GM21528 (cell line): ENCODE measurements around the gene PTX4.

Source experiments
- ATAC-seq: cut with Tn5 transposase; IDR thresholded peaks from one replicate; pipeline ENCODE4 v1.9.1; 2021; ENCODE audit warnings: mild to moderate bottlenecking, moderate library complexity; ENCODE audit not compliant: unreplicated experiment, low FRiP score

Gene PTX4

GRCh38 chr16:1488619-1489018 lies at the start of gene PTX4:
TSS of gene PTX4 (minus strand) at chr16:1488944. CDS start at chr16:1488909, 35 bp downstream.
- ATAC-seq = no peak

- no peak for ATAC-seq
Measured at GRCh38 chr16:1537763-1538289, 49.1 kb upstream of the PTX4 start.

DNA sequence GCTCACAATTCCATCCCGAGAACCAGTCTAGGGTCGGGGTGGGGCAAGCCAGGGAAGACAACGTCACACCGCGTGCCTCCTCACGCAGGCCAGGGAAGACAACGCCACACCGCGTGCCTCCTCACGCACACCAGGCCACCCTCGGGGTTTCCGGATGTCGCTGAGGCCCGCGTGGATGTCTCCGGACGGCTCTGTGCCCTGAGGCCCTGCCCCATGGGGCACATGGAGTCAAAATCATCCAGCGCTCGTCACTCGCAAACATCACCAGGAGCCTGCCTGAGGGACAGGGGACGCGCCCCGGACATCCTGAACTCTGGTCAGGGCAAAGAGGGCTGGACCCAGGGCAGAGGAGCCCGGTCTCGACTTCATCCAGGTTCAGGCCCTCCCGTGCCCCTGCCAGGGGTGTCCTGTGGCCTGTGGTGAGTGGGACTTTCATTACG lies 48.4 kb upstream of the PTX4 start:
- no peak for ATAC-seq

DNA sequence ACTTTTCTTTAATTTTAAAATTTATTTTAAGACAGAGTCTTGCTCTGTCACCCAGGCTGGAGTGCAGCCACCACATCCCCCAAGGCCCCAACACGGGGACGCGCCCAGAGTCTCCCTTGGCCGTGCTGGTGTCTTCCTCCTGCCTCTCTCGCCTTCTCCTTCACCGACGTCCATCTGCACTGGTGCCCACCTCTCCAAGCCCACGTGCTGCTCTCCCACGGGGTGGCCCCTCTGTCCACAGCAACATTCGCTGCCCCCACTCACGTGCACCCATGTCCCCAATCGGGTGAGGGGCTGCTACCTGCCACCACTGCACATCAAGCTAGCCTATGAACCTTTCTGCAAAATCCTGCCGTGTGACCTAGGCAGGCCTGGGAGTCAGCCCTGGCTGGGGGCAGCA lies 47.9 kb upstream of the PTX4 start:
- ATAC-seq = no peak

DNA sequence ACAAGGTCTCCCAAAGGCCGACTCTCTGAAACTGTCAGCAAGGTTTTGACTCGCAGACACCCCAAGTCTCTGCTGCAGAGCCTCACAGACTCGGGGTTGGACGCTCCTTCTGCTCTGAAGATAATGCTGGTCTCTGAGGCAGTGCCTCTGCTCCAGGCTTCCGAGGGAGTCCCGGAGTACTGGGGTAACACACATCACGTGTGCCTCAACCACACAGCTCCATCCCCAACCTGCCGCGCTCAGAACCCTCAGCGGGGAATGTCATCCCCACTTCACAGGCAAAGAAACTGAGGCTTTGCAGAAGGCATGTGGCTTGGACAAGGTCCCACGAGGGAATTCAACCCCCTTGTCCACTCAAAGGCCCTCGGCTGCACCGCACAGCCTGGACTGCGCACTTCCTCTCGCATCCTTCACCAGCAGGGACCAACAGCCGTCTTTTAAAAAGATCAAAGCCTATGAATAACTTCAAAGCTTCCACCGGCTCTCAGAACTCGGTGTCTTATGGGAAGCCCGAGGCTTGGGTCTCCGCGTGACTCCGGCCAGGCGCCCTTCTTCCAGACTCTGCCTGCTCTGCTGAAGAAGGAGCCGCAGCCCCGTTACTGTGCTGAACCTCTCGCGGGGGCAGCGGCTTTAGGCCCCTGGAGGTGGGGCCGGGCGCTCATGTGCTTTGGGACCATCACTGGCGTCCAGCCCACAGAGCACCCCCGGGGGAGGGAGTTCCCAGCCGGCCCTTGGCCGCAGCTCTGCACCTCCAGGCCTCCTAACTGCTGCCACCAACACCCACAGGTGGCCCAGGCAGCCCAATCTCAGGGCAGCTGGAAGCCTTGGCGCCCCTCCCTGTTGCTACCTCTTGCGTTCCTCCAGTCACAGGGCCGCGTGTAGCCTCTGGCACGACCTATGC lies 46.9 kb upstream of the PTX4 start:
- ATAC-seq = no peak

GRCh38 chr16:1534021-1535020 lies 45.6 kb upstream of the PTX4 start:
- no peak for ATAC-seq

- no peak for ATAC-seq
Measured at GRCh38 chr16:1533443-1533951, 44.8 kb upstream of the PTX4 start, which contains the start of gene TMEM204. TSS of gene TMEM204 (plus strand) at chr16:1533666. CDS start at chr16:1534276, 610 bp downstream.

GRCh38 chr16:1532771-1533170 lies 44.0 kb upstream of the PTX4 start:
- ATAC-seq = no peak

GRCh38 chr16:1532081-1532760 lies 43.5 kb upstream of the PTX4 start:
- ATAC-seq = no peak

GRCh38 chr16:1531638-1531910 lies 42.8 kb upstream of the PTX4 start:
- ATAC-seq = no peak

GRCh38 chr16:1530883-1531637 lies 42.3 kb upstream of the PTX4 start:
- ATAC-seq = no peak

- ATAC-seq = no peak
Measured at GRCh38 chr16:1530349-1530882, 41.7 kb upstream of the PTX4 start.

- no peak for ATAC-seq
Measured at GRCh38 chr16:1528921-1529537, 40.3 kb upstream of the PTX4 start.

GRCh38 chr16:1527836-1528811 lies 39.4 kb upstream of the PTX4 start:
- no peak for ATAC-seq

DNA sequence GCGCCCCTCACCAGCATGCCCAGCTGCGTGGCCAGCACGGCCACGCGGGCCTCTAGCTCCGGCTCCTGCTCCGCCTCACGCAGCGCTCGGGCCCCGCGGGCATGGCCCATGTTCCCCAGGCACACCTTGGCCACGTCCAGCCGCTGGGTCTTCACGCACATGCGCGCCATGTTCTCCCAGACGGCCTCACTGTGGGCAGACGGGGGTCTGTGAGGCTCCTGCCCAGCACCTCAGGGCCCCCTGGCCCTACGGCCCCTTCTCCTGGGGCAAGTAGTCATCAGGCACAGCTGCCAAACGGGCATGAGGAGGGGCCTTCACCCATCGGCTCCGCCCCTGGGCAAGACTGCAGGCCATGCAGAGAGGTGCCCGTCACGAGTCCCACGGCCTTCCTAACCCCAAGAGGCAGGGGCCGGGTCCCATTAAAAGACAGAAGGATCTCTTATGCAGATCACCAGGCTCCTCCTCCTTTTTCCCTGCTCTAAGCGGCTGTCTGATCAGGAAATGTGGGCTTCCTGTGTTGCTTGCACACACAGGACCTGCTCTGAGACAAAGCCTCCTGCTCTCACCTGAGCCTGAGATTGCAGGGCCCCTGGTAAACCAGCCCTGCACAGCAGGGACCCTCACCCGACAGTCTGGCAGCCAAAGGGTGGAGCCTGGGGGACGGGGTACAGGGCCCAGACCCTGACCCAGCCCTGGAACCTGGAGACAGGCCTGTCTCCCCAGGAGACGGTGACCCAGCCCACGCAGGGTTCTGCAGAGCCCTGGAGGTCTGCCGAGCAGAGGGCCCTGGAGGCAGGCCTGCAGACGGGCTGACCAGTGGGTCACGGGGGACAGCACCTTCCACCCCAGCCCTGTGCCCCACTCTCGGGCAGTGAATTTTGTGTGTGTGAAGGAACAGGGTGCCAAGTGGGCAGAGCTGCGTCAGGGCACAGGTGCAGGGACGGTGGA lies 38.1 kb upstream of the PTX4 start:
- no peak for ATAC-seq

DNA sequence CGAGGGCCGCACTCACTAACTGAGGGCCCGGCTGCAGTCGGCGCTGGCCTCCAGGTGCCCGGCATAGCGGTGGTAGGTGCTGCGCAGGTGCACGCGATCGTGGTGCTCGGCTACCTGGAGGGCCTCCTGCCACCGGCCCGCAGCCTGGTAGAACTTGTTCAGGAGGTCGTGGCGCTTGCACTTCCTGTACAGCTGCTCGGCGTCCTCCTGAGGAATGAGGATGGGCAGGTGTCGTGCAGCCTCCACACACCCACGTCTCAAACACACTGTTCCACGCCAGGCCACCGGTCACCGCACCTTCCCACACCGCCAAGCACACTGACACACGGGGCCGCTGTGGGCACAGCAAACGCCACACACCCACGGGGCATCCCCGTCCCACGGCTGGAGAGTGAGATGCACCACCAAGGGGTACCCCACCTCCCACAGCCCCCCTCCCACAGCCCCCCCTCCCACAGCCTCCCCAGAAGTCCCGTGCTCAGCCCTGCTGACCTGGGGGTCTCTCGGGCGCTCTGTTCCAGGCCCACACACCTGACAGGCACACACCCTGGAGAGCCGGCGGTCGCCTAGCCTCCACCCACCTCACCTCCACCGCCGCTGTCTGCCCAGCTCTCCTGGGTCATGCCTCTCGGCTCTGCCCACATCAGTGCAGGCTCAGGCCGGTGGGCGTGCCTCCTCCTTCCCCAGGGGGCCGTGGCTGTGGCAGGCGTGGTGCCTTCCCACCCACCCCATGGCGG lies 37.3 kb upstream of the PTX4 start:
- ATAC-seq = no peak
